HG02623 (cell line): Measurements from ENCODE around the gene HNMT.
"Not testable (repeated sequence)": the region's sequence is repeated elsewhere in the genome, so short reads cannot be mapped to it uniquely, and the experiment has no call there.

Experiments used
- ATAC-seq: cut with Tn5 transposase; IDR thresholded peaks from one replicate; pipeline ENCODE4 v1.9.1; 2021; ENCODE audit warnings: moderate library complexity; ENCODE audit not compliant: unreplicated experiment

The HNMT gene

DNA sequence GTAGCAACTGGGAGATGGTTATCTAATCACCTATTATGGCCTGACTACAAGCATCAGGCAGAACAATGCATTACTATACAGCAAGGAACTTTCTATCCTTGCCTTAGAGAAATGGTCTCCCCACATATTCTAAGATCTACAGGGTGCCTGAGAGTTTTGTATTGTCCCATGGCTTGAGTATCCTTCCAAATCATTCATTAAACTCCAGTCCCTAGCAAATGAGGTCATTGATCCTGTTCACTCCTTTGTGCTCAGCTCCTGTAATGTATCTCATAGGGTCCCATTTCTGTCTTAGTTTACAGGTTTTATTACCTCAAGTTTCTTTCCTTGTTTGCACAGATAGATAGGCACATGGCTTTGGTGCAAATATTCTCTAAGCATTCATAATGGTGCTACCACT lies 9.0 kb downstream of the HNMT start:
- ATAC-seq = no peak

DNA sequence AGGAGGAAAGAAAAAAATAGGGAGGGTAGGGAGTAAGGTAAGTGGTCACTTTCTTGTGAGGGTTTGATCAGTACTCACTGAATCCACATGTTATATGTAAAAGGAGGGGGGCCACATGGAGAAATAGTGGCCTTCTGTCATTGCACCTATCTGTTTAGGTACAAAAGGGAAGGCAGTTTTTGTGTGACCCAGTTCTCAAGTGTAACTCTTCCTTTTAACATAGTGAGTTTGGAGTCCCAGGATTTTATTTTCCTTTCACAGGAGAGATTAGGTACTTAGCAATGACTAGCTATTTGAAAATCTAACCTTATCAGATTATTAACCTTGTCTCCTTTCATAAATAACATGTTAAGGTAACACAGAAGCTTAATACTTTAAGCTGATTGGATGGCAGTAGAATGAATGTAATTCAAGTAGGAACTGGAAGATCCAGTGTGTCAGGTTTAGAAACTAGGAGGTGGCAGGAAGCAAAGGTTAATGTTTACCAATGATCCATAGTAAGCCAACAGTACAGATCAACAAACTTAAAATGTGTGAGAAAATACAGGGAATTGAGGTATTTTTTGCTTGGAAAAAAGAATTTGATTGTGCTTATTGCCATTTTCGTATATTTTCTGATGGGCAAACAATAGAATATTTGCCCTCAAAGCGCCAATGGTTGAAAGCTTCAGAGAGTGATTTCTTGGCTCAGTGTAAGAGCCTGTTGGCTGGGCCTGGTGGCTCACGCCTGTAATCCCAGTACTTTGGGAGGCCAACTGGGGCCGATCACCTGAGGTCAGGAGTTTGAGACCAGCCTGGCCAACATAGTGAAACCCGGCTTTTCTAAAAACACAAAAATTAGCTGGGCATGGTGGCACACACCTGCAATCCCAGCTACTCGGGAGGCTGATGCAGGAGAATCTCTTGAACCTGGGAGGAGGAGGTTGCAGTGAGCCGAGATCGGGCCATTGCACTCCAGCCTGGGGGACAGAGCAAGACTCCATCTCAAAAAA lies 11.3 kb downstream of the HNMT start:
- ATAC-seq = no peak

DNA sequence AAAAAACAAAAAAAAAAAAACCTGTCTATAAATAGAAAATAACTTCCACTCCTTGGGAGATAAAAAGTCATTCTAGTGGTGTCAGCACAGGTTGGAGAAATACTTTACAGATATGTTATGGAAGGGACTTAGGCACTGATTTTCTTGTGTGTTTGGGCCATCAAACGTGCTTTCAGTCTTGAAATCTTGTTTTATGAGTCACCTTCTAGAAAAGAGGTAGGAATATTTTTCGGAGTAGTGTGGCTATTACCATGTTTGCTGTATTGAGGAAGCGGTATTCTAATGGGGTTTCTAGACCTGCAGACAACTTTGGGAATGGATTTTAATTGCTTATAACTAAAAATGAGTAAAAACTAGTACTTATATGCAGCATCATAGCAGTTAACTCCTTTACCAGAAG lies 12.0 kb downstream of the HNMT start:
- no peak for ATAC-seq

DNA sequence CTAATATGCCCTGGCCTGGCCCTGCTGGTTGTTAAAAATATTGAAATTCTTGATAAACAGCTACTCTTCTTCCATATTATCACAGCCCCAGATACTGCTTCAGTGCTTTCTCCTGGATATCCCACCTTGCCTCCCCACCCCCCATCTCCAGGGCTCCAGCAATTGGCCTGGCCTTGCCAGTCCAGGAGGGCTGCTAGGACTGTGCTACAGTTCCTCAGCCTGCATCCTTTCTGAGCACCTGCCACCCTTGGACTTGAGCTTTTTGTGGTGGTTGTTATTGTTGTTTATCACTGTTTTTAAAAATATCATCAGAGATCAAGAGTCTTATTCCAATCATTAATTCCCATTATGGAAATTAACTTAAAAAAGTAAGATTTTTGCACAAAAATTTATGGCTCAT lies 13.5 kb downstream of the HNMT start:
- no peak for ATAC-seq

DNA sequence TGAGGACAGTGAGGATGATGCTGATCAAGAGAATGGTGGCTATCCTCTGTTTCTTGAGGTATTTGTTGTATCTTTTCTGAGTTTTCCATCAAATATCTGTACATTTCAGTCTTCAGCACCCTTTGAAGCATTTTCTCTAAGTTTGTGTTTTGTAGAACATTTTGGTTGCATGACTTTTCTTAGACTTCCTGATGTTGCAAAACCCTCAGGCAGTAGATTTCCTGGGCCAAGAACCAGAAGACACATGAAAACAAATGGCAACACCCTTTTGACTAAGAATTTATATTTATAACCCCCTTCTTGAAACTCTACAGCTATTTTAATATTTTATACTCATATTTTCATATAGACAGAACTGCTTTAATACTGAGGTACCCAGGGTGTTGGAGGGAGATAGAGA lies 16.2 kb downstream of the HNMT start:
- no peak for ATAC-seq

DNA sequence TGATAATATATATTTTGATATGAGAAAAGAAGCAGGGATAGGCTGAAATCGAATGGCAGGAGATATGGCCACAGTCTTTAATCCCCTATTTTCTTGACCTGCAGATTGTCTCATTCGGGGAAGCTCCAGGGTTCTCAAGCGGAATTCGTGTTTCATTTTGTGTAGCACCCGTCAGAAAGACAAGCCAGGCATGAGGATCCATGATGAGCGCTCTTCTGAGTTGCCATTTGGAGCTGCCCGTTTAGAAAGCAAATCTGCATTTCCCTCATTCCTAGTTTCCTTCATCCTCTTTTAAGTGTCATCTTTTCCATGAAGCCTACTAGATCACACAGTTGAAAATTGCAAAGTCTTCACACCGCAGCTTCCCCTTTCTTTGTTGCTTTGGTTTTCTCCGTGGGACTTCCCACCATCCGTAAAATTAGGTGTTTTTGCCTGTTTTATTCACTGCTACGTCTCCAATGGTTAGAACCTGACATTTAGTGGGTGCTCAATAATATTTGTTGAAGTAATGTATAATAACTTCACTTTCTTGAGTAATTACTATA lies 16.9 kb downstream of the HNMT start:
- no peak for ATAC-seq

DNA sequence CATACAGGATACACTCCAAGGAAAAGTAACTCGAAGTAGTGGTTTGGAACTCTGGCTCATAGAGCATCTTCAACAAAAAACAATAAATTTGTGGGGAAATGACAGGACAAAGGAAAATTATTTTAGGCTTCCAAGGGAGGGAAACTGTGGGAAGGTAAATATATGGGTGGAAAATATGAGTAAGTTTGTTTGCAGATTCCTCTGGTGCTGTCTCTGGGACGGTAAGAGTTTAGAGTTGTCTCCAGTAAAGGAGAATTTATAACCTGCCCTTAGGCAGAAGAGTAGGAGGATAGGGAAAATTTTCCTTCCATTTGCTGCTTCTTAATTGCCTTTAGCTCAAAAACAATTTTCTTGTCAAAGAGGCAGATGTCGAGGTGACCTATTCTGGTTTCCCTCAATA lies 19.3 kb downstream of the HNMT start:
- ATAC-seq = no peak

DNA sequence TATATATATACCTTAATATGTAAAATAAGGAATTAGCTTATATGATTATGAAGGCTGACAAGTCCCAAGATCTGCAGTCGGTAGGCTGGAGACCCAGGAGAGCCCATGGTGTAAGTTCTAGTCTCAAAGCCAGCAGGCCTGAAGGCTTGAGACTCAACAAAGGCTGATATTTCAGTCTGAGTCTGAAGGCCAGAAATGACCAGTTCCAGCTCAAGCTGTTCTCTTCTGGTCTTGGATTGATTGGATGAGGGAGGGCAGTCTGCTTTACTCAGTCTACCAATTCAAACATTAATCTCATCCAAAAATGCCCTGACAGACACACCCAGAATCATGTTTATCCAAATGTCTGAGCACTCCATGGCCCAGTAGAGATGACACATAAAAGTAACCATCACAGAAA lies 22.0 kb downstream of the HNMT start:
- ATAC-seq = no peak

DNA sequence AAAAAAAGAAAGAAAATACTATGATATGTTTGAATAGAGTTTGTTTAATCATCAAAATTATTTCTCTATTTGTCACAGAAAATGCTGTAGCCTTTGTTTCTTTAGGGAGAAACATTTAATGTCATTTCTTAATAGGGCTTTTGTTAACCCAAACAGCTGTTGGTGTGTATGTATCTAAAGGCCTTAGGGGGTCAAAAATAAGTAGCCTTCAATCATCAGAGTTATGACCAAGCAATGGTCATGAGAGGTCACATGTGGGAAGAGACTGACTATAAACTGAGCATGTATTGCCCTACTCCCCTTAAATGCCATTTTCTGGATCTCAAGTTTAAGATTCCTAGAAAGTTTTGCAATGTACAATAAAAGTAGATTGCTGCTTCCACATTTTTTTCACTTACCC lies 22.7 kb downstream of the HNMT start:
- ATAC-seq = no peak

DNA sequence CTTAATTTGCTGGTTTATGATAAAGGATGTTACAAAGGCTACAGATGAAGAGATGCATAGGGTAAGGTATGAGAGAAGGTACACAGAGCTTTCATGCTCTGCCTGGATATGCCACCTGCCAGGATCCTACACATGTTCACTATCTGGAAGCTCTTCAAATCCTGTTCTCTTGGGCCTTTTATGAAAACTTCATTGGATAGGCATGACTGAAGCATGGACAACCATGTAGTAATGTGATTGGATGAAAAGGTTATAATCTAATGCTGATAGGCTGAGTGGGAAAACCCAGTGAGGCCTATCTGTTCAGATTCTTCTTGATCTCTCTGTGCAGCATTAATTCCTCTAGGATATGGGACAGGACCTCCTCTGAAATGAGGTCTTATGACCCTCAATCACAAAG lies 26.8 kb downstream of the HNMT start:
- ATAC-seq = no peak

DNA sequence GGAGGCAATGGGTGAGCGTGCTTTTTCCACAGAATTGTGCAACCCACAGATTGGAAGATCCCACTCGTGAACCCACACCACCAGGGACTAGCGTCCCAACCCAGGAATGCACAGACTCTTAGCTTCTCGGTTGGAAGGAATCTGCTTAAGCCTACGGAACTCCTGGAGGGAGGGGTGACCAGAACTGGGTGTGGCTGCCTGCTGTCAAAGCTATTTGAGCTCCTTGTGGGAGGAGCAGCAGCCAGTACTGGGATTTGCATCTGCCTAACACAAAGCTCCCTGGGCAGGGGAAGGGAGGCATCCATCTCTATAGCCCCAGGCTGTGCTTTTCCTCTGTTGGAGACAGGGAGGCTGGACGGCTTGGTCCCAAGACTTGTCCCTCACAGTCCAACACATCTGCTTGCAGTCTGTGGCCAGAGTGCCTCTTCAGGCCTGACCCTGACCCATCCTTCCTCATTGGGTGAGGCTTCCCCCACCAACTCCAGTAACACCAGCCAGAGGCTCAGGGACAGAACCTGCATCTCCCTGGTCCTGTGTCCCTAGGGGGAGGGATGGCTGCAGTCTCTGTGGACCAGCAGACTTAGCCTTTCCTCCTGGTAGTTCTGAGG lies 27.9 kb downstream of the HNMT start:
- ATAC-seq = no peak

DNA sequence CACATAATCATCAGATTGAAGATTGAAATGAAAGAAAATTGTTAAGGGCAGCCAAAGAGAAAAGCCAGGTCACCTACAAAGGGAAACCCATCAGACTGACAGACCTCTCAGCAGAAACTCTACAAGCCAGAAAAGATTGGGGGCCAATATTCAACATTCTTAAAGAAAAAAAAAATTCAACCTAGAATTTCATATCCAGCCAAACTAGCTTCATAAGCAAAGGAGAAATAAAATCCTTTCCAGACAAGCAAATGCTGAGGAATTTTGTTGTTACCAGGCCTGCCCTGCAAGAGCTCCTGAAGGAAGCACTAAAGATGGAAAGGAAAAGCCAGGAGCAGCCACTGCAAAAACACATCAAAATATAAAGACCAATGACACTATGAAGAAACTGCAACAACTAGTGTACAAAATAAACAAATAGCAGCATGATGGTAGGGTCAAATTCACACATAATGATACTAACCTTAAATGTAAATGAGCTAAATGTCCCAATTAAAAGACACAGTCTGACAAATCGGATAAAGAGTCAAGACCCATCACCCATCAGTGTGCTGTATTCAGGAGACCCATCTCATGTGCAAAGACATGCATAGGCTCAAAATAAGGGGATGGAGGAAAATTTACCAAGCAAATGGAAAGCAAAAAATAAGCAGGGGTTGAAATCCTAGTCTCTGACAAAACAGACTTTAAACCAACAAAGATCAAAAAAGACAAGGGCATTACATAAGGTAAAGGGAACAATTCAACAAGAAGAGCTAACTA lies 29.6 kb downstream of the HNMT start:
- not testable (repeated sequence) for ATAC-seq

DNA sequence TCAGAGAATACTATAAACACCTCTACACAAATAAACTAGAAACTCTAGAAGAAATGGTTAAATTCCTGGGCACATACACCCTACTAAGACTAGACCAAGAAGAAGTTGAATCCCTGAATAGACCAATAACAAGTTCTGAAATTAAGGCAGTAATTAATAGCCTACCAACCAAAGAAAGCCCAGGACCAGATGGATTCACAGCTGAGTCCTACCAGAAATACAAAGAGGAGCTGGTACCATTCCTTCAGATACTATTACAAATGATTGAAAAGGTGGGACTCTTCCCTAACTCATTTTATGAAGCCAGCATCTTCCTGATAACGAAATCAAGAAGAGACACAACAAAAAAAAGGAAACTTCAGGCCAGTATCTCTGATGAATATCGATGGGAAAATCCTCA lies 31.1 kb downstream of the HNMT start:
- ATAC-seq = not testable (repeated sequence)

DNA sequence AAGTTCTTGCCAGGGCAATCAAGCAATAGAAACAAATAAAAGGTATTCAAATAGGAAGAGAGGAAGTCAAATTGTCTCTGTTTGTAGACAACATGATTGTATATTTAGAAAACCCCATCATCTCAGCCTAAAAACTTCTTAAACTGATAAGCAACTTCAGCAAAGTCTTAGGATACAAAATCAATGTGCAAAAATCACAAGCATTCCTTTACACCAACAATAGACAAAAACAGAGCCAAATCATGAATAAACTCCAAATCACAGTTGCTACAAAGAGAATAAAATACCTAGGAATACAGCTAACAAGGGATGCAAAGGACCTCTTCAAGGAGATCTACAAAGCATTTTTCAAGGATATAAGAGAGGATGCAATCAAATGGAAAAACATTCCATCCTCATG lies 31.9 kb downstream of the HNMT start:
- ATAC-seq = not testable (repeated sequence)

DNA sequence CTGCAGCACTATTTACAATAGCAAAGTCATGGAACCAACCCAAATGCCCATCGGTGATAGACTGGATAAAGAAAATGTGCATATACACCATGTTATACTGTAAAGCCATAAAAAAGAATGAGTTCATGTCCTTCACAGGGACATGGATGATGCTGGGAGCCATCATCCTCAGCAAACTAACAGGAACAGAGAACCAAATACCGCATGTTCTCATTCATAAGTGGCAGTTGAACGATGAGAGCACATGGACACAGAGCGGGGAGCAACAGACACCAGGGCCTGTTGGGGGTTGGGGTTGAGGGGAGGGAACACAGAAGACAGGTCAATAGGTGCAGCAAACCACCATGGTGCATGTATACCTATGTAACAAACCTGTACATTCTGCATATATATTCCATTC lies 33.5 kb downstream of the HNMT start:
- no peak for ATAC-seq

DNA sequence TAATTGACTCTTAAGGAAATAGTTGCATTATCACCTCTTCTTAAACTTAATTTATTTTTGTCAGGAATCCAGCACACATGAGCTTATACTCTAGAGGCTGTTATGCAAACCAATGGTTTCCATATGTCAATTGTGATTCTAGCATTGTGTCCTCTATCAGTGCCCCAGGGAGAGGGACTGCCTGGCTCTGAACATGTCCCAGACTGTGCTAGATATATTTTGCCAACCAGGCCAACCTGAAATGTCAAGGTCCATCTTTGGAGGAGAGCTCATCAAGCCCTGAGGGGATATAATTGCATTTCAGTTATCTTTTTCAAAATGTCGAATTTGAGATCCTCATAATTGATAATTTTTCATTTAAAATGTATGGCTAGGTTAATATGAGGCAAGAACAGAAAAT lies 34.2 kb downstream of the HNMT start:
- no peak for ATAC-seq

DNA sequence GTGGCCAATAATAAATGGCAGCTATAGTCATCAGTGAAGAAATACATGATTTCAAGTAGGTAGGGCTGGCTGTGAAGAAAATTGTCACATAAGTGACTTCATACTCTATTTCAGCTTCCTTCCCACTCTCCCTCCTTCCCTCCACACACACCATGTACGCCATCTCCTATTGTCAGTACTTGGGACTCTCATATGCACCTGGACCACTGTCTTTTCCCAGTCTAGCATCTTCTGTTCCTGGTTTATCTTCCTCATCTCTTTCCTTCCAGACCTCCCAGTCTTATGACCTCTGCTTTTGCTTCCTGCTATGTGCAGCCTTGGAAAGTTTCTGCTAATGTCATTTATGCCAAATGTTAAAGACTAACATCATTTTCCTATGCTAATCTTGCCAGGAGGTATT lies 35.0 kb downstream of the HNMT start:
- ATAC-seq = no peak

DNA sequence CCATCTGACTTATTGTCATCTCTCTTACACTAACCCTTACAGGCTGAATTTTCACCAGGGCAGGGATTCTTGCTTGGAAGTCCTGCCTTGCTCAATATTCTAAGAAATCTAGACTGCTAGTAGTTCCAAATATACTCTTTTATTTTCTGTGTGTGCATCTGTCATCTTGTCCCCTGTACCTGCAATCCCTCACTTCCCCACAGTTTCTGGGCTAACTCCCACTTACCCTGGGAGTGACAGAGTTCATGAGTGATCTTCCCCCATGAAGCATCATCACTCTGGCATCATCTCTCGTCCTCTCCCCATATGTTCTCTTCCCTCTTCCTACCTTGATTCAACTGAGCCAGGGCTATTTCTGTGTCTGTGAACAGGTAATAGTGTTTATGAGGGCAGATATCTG lies 35.7 kb downstream of the HNMT start:
- no peak for ATAC-seq

DNA sequence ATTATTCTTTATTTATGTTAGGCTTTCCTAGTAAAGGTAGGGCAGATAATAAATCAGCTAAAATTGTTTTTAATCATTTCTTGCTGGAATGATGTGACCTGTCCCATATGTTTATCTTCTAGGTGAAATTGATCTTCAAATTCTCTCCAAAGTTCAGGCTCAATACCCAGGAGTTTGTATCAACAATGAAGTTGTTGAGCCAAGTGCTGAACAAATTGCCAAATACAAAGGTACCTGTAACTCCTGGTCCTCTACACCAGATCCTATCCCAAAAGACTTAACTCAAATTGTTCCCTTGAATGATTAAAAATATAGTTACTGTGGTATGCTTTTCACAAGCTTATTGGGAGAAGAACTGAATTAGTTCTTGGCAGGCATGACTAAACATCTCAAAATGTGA lies 36.5 kb downstream of the HNMT start:
- no peak for ATAC-seq

DNA sequence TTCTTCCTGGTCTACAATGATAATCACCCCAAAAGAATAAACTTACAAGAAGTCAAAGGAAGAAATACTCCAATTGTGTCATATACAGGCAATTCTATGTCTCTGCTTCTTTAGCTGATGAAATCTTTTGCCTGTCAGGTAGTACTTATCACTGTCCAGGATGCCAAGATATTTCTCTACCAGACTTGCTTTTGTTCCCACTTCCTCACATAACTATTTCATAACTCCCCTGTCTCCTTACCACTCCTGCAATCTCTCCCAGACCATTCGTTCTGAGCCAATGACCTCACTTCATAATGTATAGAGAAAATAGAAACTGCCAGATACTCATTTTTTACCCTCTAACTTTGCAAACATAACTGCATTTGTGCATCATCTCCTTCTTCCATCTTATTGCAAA lies 39.1 kb downstream of the HNMT start:
- ATAC-seq = no peak

DNA sequence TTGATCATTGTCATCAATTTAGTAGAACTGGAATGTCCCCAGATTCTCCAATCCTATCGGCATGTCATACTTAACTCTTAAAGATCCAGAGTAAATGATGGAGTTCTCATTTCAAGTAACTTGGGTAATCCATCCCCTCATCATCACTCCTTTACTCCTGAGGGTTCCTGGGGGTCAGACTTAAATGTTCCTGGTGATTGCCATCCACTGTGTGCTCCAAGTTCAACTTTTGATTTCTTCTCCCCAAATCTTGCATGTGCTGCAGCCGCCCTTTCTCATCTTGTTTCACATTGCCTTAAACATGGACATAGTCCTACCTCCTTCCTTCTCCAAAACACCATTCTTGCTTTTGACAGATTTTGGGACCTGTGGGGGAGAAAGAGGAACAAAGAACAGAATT lies 43.2 kb downstream of the HNMT start:
- no peak for ATAC-seq
